RCC 7860 (cell line): ENCODE measurements around the gene DLL4.

ENCODE experiments used
- DNase-seq: peaks from one replicate; pipeline ENCODE4 v3.0.0-alpha.2; 2015; ENCODE audit warnings: low spot score
- FAIRE-seq: peaks from 2 replicates; lab custom pipeline; 2012; peaks lifted over from hg19 to GRCh38; lab: Jason Lieb, UNC

The DLL4 gene

DNA sequence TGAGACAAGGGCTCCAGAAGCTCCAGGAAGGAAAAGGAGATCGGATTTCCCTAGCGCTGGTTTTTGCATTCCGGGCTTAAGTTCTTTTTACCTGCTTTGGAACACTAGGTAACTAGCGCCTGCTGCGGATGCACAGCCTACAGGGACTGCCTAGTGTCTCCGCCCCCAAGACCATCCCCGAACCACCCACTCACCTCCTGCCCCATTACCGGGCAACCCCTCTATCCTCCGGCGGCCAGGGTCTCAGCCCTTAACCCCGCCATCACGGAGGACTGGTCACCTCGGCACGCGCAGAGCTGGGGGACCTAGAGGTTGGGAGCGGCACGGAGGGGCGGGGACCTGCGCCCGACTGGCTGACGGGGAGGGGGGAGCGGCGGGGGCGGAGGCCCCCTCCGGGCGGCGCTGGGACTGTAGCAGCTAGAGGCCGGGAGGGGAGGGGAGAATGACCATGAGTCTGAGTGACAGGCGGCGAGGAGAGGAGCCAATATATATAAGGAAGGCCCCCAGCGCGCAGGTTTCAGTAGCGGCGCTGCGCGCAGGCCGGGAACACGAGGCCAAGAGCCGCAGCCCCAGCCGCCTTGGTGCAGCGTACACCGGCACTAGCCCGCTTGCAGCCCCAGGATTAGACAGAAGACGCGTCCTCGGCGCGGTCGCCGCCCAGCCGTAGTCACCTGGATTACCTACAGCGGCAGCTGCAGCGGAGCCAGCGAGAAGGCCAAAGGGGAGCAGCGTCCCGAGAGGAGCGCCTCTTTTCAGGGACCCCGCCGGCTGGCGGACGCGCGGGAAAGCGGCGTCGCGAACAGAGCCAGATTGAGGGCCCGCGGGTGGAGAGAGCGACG is at the start of gene DLL4:
TSS of gene DLL4 (plus strand) at position 520 of the 839 bp plus-strand sequence. CDS start 329 bp downstream, outside the sequence.
- no peak for DNase-seq
- no peak for FAIRE-seq

DNA sequence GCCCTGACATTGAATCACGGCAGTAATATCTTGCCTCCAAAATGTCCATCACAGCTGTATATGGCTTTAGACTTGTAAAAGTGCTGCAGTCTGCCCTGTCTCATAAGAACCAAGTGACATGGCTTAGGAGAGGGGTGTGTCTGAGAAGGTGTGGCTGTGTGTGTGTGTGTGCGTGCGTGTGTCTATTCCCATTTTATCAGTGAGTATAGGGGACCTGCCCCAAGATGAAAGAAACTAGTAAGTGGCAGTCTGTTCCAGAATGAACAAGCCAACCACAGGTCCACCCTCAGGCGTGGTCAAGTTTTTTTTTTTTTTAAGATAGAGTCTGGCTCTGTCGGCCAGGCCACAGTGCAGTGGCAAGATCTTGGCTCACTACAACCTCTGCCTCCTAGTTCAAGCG is 49.5 kb upstream of the DLL4 start:
- no peak for DNase-seq
- no peak for FAIRE-seq

DNA sequence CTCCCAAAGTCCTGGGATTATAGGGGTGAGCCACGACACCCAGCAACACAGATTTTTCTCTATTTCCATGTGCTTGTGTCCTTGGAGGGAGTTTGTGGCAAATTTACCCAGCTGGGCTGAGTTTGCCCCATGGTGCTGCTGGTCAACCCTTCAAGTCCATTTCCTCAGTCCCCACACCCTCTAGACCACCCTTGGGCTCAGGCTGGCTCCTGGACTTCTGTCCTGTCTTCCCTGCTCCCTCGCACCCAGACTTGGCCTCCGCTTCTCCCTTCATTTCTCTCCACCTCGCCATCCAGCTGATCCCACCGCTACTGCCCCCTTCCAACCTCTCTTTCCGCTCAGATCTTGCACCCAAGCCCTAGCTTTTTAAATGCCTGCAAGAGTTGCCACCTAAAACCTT is 47.8 kb upstream of the DLL4 start:
- FAIRE-seq, result no peak
- DNase-seq, result no peak

- FAIRE-seq (no peak), DNase-seq (no peak)
These were observed 42.6 kb upstream of the DLL4 start for GRCh38 chr15:40886586-40886985.

DNA sequence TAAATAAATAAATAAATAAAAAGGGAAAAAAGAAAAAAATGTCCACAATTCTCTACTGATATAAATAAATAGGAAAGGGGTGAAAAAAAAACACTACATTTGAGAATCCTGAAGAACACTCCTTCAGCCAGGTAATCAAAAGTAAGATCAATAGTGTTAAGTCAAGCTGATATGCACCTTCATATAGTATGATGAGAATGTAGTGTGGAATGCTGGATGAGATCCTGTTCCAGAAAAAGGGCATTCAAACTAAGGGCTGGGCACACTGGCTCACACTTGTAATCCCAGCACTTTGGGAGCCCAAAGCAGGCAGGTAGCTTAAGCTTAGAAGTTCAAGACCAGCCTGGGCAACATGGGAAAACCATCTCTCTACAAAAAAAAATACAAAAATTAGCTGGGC is 40.0 kb upstream of the DLL4 start:
- DNase-seq (no peak), FAIRE-seq (no peak)

DNA sequence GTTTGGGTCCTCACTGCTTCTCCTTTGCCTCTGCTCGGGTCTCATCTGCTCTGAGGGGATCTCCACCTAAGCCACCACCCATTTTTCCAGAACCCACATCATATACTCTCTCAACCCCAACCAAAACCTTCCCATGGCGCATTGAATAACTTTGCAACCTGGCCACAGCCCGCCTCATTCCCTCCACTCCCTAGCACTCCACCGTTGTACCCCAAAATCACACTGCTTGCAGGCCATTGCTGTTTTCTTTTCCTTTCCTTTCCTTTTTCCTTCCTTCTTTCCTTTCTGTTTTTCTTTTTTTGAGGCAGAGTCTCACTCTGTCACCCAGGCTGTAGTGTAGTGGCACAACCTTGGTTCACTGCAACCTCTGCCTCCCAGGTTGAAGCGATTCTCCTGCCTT is 38.0 kb upstream of the DLL4 start:
- no peak for FAIRE-seq
- DNase-seq, result no peak

GRCh38 chr15:40891810-40892446 is 37.2 kb upstream of the DLL4 start:
- no peak for FAIRE-seq
- DNase-seq, result peak; percentile 22

DNA sequence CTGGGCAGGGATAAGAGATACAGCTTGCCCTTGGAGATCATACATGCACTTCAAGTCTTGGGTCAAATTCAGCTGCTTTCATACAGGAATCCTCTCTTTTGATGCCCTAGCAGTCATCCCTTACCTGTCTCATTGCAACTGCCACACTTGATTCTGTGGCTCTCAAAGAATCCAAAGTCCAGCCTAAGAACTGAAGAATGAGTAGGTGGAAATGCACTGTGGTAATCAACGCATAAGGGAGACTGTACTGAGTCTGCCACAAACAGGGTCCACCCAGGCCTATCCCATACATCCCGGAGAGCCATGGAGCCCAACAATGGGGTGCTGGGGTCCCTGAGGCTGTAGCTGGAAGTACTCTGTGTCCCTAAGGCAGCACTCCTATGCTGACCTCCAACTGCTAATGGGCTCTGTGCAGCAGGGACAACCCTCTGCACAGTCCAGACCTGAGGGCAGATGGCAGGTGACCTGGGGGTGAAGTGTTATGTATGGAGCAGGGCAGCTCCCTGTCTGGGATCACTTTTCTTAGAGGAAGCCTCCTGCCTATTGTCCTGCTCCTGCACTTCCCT is 36.6 kb upstream of the DLL4 start:
- DNase-seq (no peak), FAIRE-seq (no peak)

DNA sequence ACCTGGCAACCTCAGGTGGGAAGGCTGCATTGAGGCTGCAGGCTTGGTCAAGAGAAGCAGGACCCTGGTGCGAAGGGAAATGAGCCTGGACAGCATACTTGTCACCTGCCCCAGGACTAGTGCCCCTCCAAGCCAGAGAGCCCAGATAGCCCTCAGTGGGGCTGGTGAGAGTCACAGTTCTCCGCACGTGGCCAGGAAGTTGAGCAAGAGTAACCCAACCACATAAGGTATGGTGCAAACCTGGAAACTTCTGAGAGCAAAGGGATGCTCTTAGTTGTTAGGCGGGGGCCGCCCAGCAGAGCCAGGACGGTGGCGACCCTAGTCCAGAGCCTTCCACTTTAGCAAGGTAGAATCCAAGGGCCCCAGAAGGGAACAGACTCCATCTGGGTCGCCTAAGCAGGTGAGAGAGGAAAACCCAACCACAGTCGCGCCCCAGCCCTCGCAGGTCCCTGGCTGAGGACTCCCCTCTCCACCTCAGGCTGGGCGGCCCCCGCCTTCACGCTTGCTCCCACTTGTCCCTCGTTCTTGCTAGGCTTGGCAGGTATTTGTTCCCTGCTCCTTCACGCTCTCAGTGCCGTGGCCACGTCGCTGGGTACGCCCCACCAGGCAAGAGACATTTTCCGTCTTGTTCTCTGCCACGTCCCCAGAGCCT is 36.0 kb upstream of the DLL4 start:
- no peak for FAIRE-seq
- no peak for DNase-seq

DNA sequence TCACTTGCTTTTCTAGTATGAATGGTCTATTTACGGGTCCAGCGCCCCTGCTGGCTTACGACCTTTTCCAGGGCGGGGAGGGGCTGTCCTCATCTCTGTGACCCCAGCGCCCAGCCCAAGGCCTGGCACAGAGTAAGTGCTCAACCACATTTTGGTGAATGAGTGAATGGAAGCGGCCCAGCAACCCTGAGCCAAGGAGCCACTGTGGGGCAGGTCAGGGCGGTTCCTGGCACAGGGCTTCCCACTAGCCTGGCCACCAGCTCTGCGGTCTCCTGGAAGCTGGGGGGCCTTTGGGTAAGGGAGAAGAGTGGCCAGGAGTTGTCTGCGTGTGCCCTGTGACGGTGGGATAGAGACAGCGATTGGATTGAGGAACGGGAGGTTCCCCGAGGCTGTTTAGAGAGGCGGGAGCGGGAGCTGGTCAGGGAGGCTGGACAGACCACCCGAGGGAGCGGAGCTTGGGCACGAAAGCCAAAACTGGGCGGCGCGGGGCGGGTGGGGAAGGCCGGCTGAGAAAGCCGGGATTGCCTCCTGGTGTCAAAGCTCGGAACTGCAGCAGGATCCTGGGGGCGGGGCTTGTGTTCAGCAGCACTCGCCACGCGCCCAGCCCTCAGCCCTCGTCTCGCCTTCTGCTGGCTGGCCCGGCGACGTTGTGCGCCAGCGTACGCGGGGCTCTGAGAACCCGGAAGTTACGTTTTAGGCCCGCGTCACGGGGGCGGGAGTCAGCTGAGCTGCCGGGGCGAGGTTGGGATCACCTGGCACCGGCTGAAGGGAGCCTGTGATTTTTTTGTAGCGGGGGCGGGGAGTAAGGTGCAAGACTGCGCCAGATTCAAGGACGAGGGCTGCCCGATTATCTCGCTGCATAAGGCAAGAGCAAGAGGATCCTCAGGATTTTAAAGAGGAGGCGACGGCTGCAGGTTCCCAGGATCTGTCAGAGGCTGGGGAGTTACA is 35.1 kb upstream of the DLL4 start, which contains the start of gene VPS18:
TSS of gene VPS18 (plus strand) at position 718 of the 948 bp plus-strand sequence. CDS start 319 bp downstream, outside the sequence.
- peak; percentile 90 for DNase-seq
- FAIRE-seq, result peak; percentile 65

GRCh38 chr15:40894681-40895448 is 34.3 kb upstream of the DLL4 start:
- peak; percentile 67 for DNase-seq
- FAIRE-seq, result no peak

DNA sequence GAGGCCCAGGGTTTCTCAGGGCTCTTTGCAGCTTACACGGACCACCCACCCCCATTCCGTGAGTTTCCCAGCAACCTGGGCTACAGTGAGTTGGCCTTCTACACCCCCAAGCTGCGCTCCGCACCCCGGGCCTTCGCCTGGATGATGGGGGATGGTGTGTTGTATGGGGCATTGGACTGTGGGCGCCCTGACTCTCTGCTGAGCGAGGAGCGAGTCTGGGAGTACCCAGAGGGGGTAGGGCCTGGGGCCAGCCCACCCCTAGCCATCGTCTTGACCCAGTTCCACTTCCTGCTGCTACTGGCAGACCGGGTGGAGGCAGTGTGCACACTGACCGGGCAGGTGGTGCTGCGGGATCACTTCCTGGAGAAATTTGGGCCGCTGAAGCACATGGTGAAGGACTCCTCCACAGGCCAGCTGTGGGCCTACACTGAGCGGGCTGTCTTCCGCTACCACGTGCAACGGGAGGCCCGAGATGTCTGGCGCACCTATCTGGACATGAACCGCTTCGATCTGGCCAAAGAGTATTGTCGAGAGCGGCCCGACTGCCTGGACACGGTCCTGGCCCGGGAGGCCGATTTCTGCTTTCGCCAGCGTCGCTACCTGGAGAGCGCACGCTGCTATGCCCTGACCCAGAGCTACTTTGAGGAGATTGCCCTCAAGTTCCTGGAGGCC is 29.5 kb upstream of the DLL4 start:
- FAIRE-seq (no peak), DNase-seq (no peak)

GRCh38 chr15:40900256-40901052 is 28.7 kb upstream of the DLL4 start:
- FAIRE-seq (no peak), DNase-seq (no peak)

- DNase-seq, result no peak
- no peak for FAIRE-seq
These were observed 28.1 kb upstream of the DLL4 start for GRCh38 chr15:40901053-40901443.

DNA sequence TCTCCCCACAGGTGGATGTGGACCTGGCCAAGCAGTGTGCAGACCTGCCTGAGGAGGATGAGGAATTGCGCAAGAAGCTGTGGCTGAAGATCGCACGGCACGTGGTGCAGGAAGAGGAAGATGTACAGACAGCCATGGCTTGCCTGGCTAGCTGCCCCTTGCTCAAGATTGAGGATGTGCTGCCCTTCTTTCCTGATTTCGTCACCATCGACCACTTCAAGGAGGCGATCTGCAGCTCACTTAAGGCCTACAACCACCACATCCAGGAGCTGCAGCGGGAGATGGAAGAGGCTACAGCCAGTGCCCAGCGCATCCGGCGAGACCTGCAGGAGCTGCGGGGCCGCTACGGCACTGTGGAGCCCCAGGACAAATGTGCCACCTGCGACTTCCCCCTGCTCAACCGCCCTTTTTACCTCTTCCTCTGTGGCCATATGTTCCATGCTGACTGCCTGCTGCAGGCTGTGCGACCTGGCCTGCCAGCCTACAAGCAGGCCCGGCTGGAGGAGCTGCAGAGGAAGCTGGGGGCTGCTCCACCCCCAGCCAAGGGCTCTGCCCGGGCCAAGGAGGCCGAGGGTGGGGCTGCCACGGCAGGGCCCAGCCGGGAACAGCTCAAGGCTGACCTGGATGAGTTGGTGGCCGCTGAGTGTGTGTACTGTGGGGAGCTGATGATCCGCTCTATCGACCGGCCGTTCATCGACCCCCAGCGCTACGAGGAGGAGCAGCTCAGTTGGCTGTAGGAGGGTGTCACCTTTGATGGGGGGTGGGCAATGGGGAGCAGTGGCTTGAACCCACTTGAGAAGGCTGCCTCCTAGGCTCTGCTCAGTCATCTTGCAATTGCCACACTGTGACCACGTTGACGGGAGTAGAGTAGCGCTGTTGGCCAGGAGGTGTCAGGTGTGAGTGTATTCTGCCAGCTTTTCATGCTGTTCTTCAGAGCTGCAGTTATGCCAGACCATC is 26.3 kb upstream of the DLL4 start:
- DNase-seq (no peak), FAIRE-seq (no peak)

GRCh38 chr15:40904552-40905201 is 24.5 kb upstream of the DLL4 start:
- DNase-seq (no peak), FAIRE-seq (no peak)
